GM12801 (cell line): ENCODE data around the gene CSMD2.

Experiments used
- CTCF ChIP-seq: IDR thresholded peaks from one replicate; pipeline ENCODE4 v1.5.1; 2011; ENCODE audit warnings: control low read depth; ENCODE audit not compliant: insufficient read length; ENCODE audit errors: extremely low read depth

The CSMD2 gene

GRCh38 chr1:33623811-33624210 is 541.2 kb downstream of the CSMD2 start:
- no peak for TF ChIP-seq CTCF

- TF ChIP-seq CTCF, result no peak
These were observed 542.3 kb downstream of the CSMD2 start for GRCh38 chr1:33622757-33623156.

- TF ChIP-seq CTCF, result no peak
These were observed 546.4 kb downstream of the CSMD2 start for GRCh38 chr1:33618636-33619035.

- no peak for TF ChIP-seq CTCF
These were observed 547.6 kb downstream of the CSMD2 start for GRCh38 chr1:33617451-33617850.

- no peak for TF ChIP-seq CTCF
These were observed 548.2 kb downstream of the CSMD2 start for GRCh38 chr1:33616780-33617179.

- TF ChIP-seq CTCF, result no peak
These were observed 549.5 kb downstream of the CSMD2 start for GRCh38 chr1:33615546-33615945.

GRCh38 chr1:33610864-33611455 is 554.1 kb downstream of the CSMD2 start:
- no peak for TF ChIP-seq CTCF

GRCh38 chr1:33610391-33610790 is 554.6 kb downstream of the CSMD2 start:
- no peak for TF ChIP-seq CTCF
